SK-N-SH treated with all-trans-retinoic acid at 6 μM for 48 hours (cell line): ENCODE measurements around the gene MAP7.

Source experiments
- ISL1 ChIP-seq: fragments of 250-450 bp; sonication (Bioruptor Pico); IDR thresholded peaks from 2 replicates; pipeline ENCODE4 v2.1.2; 2022; ENCODE audit warnings: mild to moderate bottlenecking, moderate library complexity
- ZFP3 ChIP-seq: fragments of 250-450 bp; sonication (Bioruptor Pico); IDR thresholded peaks from 2 replicates; pipeline ENCODE4 v1.5.0; 2020; ENCODE audit warnings: mild to moderate bottlenecking, moderate library complexity

DNA sequence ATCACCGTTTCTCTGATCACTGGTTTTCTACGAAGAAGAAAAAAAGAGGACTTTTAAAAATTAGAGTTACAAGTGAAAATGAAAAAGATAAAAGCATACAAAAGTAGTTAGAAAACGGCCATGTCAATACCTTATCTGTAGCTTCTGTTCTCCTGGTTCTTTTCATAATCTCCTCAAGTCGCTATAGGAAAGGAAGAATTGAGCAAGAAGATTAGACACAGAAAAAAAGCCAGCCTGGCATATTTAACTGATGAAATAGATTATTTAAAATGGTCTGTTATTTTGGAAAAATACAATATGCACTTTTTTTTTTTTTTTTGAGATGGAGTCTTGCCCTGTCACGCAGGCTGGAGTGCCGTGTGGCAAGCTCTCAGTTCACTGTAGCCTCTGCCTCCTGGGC lies 190.4 kb downstream of the MAP7 start:
- TF ChIP-seq ISL1 (CRISPR knock-in tag) (no peak), ZFP3 (CRISPR knock-in tag) (no peak)
